Measurements from ENCODE around the gene TCFL5. TPM values are rescaled to one million over a fixed set of nuclear protein-coding genes. Genes with fewer than 3 reads are reported as not detected.

TCFL5 gene
- total RNA-seq, 1 experiment from 2014 or later = 20.4 TPM

GRCh38 chr20:62888406-62888805 lies 26.8 kb upstream of the TCFL5 start:
- Mint-ChIP-seq H3K27me3 (ENCODE audit: low read depth) (no peaks in the 10 kb centered on the region; the same call in 1 of the 2 replicates), H3K27ac (no peak overlapping the region; the same call in 1 of the 2 replicates), H3K9me3 (no peaks in the 10 kb centered on the region), H3K4me3 (no peak overlapping the region), H3K4me1 (peaks cover 34% of the 10 kb centered on the region), H3K36me3 (peaks cover 68% of the 10 kb centered on the region)
- POLR2A ChIA-PET = no interaction called here
- CTCF ChIA-PET = no interaction called here
- TF ChIP-seq NFYB (CRISPR knock-in tag; conservative IDR thresholded peaks at IDR 0.05; ENCODE audit: low read depth) (no peak), SMAD3 (CRISPR knock-in tag; IDR thresholded peaks at IDR 0.05; ENCODE audit: borderline replicate concordance) (no peak), FOXK1 (CRISPR knock-in tag; IDR thresholded peaks at IDR 0.05) (no peak)
- ATAC-seq (no peak), DNase-seq (ENCODE audit: low spot score) (no peak)

GRCh38 chr20:62887860-62888239 lies 26.2 kb upstream of the TCFL5 start:
- POLR2A ChIA-PET = no interaction called here
- DNase-seq (ENCODE audit: low spot score) = no peak
- H3K9me3 Mint-ChIP-seq = no peaks in the 10 kb centered on the region
- peak overlapping the region; percentile 32; the same call in 1 of the 2 replicates for H3K27ac Mint-ChIP-seq
- H3K36me3 Mint-ChIP-seq = peaks cover 62% of the 10 kb centered on the region
- no peak for ATAC-seq
- H3K27me3 Mint-ChIP-seq (ENCODE audit: low read depth) = no peaks in the 10 kb centered on the region; the same call in 1 of the 2 replicates
- no peak overlapping the region for H3K4me3 Mint-ChIP-seq
- TF ChIP-seq PRDM15 (CRISPR knock-in tag; IDR thresholded peaks at IDR 0.05) (no peak), ZNF317 (CRISPR knock-in tag; IDR thresholded peaks at IDR 0.05; ENCODE audit: borderline replicate concordance, low read depth) (no peak)
- CTCF ChIA-PET = interaction anchor here (0.8 to 1.4 kb wide), 4 partner anchors 13 to 84 kb away, joined by 3 to 4 read pairs (median 4); no protein-coding TSS in a partner anchor
- peaks cover 34% of the 10 kb centered on the region for H3K4me1 Mint-ChIP-seq

- Mint-ChIP-seq H3K27ac (peak overlapping the region; percentile 79), H3K4me1 (peaks cover 34% of the 10 kb centered on the region), H3K36me3 (peaks cover 57% of the 10 kb centered on the region), H3K4me3 (no peak overlapping the region), H3K9me3 (no peaks in the 10 kb centered on the region), H3K27me3 (ENCODE audit: low read depth) (no peaks in the 10 kb centered on the region; the same call in 1 of the 2 replicates)
- TF ChIP-seq GABPB1 (CRISPR knock-in tag; IDR thresholded peaks at IDR 0.05) (0 out of 2 replicates have a peak, but pooled peaks have one; percentile 6), E2F4 (CRISPR knock-in tag; IDR thresholded peaks at IDR 0.05; ENCODE audit: borderline replicate concordance, low read depth) (no peak), AFF4 (CRISPR knock-in tag; IDR thresholded peaks at IDR 0.05; ENCODE audit: borderline replicate concordance) (no peak), SP1 (CRISPR knock-in tag; conservative IDR thresholded peaks at IDR 0.05) (no peak)
- POLR2A ChIA-PET = no interaction called here
- CTCF ChIA-PET = interaction anchor here (0.8 to 1.4 kb wide), 4 partner anchors 13 to 85 kb away, joined by 3 to 4 read pairs (median 4); no protein-coding TSS in a partner anchor
- ATAC-seq (no peak), DNase-seq (ENCODE audit: low spot score) (no peak)
Measured at GRCh38 chr20:62887152-62887859, 25.7 kb upstream of the TCFL5 start.

Data from WTC11 (cell line).